DOHH2 (cell line): ENCODE results near the gene TMEM132A.

Experiments
- EZH2phosphoT487 ChIP-seq: fragments of 200-600 bp; sonication (generic); IDR thresholded peaks from 2 replicates; pipeline ENCODE4 v1.6.1; 2017; ENCODE audit warnings: borderline replicate concordance, mild to moderate bottlenecking, antibody characterized with exemption, low read length, moderate library complexity, mixed read lengths
- TF ChIP-seq, protein P1 (sequence below): fragments of 200-600 bp; sonication (generic); IDR thresholded peaks from one replicate; pipeline ENCODE4 v1.5.1; 2014; ENCODE audit warnings: antibody characterized with exemption, mild to moderate bottlenecking, low read depth, low read length; ENCODE audit not compliant: poor library complexity, severe bottlenecking

GRCh38 chr11:60960405-60960804 is 36.1 kb downstream of the TMEM132A start:
- TF ChIP-seq, protein P1, sequence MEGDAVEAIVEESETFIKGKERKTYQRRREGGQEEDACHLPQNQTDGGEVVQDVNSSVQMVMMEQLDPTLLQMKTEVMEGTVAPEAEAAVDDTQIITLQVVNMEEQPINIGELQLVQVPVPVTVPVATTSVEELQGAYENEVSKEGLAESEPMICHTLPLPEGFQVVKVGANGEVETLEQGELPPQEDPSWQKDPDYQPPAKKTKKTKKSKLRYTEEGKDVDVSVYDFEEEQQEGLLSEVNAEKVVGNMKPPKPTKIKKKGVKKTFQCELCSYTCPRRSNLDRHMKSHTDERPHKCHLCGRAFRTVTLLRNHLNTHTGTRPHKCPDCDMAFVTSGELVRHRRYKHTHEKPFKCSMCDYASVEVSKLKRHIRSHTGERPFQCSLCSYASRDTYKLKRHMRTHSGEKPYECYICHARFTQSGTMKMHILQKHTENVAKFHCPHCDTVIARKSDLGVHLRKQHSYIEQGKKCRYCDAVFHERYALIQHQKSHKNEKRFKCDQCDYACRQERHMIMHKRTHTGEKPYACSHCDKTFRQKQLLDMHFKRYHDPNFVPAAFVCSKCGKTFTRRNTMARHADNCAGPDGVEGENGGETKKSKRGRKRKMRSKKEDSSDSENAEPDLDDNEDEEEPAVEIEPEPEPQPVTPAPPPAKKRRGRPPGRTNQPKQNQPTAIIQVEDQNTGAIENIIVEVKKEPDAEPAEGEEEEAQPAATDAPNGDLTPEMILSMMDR = no peak
- TF ChIP-seq EZH2phosphoT487 = no peak
